ENCODE data around the gene SHC3. TPM values are rescaled to one million over a fixed set of nuclear protein-coding genes. Genes with fewer than 3 reads are reported as not detected.

The SHC3 gene
- polyA plus RNA-seq, 3 donors, result not detected

- Histone ChIP-seq H3K27me3 (ENCODE audit: control insufficient read depth in 2 of 2, insufficient read depth in 2 of 2, low read length in 2 of 2) (peaks cover under 1 to 2% of the 10 kb centered on the region in 2 donors), H3K4me3 (replicated peaks in 1 of 3; ENCODE audit: low read depth in 2 of 3, low read length in 3 of 3) (no peak overlapping the region), H3K36me3 (replicated peaks in 1 of 2; ENCODE audit: control insufficient read depth in 1 of 2, insufficient read depth in 2 of 2, low read length in 2 of 2) (no peaks in the 10 kb centered on the region), H4K20me1 (ENCODE audit: insufficient read depth, low read length) (no peaks in the 10 kb centered on the region), H3K4me1 (ENCODE audit: control insufficient read depth in 1 of 2, insufficient read depth in 2 of 2, low read length in 2 of 2) (no peaks in the 10 kb centered on the region), H2AFZ (ENCODE audit: insufficient read depth, low read depth, low read length, poor library complexity, severe bottlenecking) (no peak overlapping the region), H3K4me2 (replicated peaks; ENCODE audit: extremely low read depth, low read length, poor library complexity, severe bottlenecking) (no peak overlapping the region), H3K9ac (ENCODE audit: insufficient read depth, low read length, poor library complexity, severe bottlenecking) (no peak overlapping the region), H3K27ac (ENCODE audit: low read depth in 1 of 2, low read length in 2 of 2) (no peak overlapping the region), H3K9me3 (replicated peaks in 1 of 2; ENCODE audit: control insufficient read depth in 1 of 2, insufficient read depth in 1 of 2, low read length in 2 of 2) (no peaks in the 10 kb centered on the region), H3K79me2 (ENCODE audit: insufficient read depth, low read length) (no peaks in the 10 kb centered on the region)
- peaks cover 0 to 7% (median 0%) of the 10 kb centered on the region in 7 donors for H3K9me3 Mint-ChIP-seq
- H3K4me3 Mint-ChIP-seq, result no peak overlapping the region
- H3K36me3 Mint-ChIP-seq, result no peaks in the 10 kb centered on the region
- H3K27me3 Mint-ChIP-seq (ENCODE audit: low read depth in 3 of 3), result peaks cover 16 to 28% (median 19%) of the 10 kb centered on the region in 3 donors
- DNase-seq, result no peak
- intact Hi-C loops (cut with micrococcal nuclease), result no loop called here
- 91% methylated on average over 11 of the region's 12 CpGs for WGBS (ENCODE audit: insufficient coverage)
- peak overlapping the region in 1 of 7 donors; percentile 51 for H3K27ac Mint-ChIP-seq
- TF ChIP-seq CTCF (IDR thresholded peaks at IDR 0.05), result no peak
- H3K4me1 Mint-ChIP-seq, result no peaks in the 10 kb centered on the region
Measured at GRCh38 chr9:89051421-89052025, 127.1 kb downstream of the SHC3 start.

- Mint-ChIP-seq H3K9me3 (peaks cover 0 to 2% (median 0%) of the 10 kb centered on the region in 7 donors), H3K4me3 (peak overlapping the region in 1 of 2 donors; percentile 8), H3K36me3 (no peaks in the 10 kb centered on the region), H3K27me3 (ENCODE audit: low read depth in 3 of 3) (peaks cover 18 to 38% (median 20%) of the 10 kb centered on the region in 3 donors), H3K27ac (no peak overlapping the region), H3K4me1 (no peaks in the 10 kb centered on the region)
- Histone ChIP-seq H4K20me1 (ENCODE audit: insufficient read depth, low read length) (no peaks in the 10 kb centered on the region), H3K4me1 (ENCODE audit: control insufficient read depth in 1 of 2, insufficient read depth in 2 of 2, low read length in 2 of 2) (no peaks in the 10 kb centered on the region), H2AFZ (ENCODE audit: insufficient read depth, low read depth, low read length, poor library complexity, severe bottlenecking) (no peak overlapping the region), H3K9ac (ENCODE audit: insufficient read depth, low read length, poor library complexity, severe bottlenecking) (no peak overlapping the region), H3K4me3 (replicated peaks in 1 of 3; ENCODE audit: low read depth in 2 of 3, low read length in 3 of 3) (no peak overlapping the region), H3K27ac (ENCODE audit: low read depth in 1 of 2, low read length in 2 of 2) (no peak overlapping the region), H3K79me2 (ENCODE audit: insufficient read depth, low read length) (no peaks in the 10 kb centered on the region), H3K4me2 (replicated peaks; ENCODE audit: extremely low read depth, low read length, poor library complexity, severe bottlenecking) (no peak overlapping the region), H3K27me3 (ENCODE audit: control insufficient read depth in 2 of 2, insufficient read depth in 2 of 2, low read length in 2 of 2) (peaks cover 2 to 4% of the 10 kb centered on the region in 2 donors), H3K9me3 (replicated peaks in 1 of 2; ENCODE audit: control insufficient read depth in 1 of 2, insufficient read depth in 1 of 2, low read length in 2 of 2) (no peaks in the 10 kb centered on the region), H3K36me3 (replicated peaks in 1 of 2; ENCODE audit: control insufficient read depth in 1 of 2, insufficient read depth in 2 of 2, low read length in 2 of 2) (no peaks in the 10 kb centered on the region)
- TF ChIP-seq CTCF (IDR thresholded peaks at IDR 0.05), result no peak
- no peak for DNase-seq
- WGBS (ENCODE audit: insufficient coverage), result 90% methylated on average over 4 of the region's 8 CpGs
- intact Hi-C loops (cut with micrococcal nuclease), result no loop called here
Measured at GRCh38 chr9:89049646-89050045, 129.0 kb downstream of the SHC3 start.
